Left lung (tissue), 10 donors: Measurements from ENCODE around the gene RPS21. TPM values are rescaled to one million over a fixed set of nuclear protein-coding genes. Genes with fewer than 3 reads are reported as not detected.

Source experiments
- ATAC-seq: fragments of 200-7000 bp; cut with Tn5 transposase; one replicate; pipeline ENCODE4 v1.9.1; 2020; ENCODE audit warnings: moderate library complexity
- DNase-seq, 4 donors: peaks; one replicate each; pipeline ENCODE4 v3.0.0-alpha.2; 2013 to 2020
- H3K27ac ChIP-seq, 2 donors: fragments of 200-600 bp; sonication (generic) in 1 of 2; one replicate each; pipeline versions ENCODE4 v1.5.0 to v1.8.0; 2020 to 2021
- H3K27me3 ChIP-seq, 2 donors: fragments of 200-600 bp; sonication (generic) in 1 of 2; one replicate each; pipeline versions ENCODE4 v1.5.0 to v1.8.0; 2020 to 2021
- H3K36me3 ChIP-seq, 2 donors: fragments of 200-600 bp; sonication (generic) in 1 of 2; one replicate each; pipeline versions ENCODE4 v1.5.0 to v1.8.0; 2020 to 2021
- H3K4me1 ChIP-seq, 2 donors: fragments of 200-600 bp; one replicate each; pipeline ENCODE4 v1.8.0; 2021
- H3K4me3 ChIP-seq, 2 donors: fragments of 200-600 bp; sonication (generic) in 1 of 2; one replicate each; pipeline versions ENCODE4 v1.5.0 to v1.8.0; 2020 to 2021; ENCODE audit warnings: mild to moderate bottlenecking in 1 of 2
- H3K9me3 ChIP-seq, 2 donors: fragments of 200-600 bp; sonication (generic) in 1 of 2; one replicate each; pipeline versions ENCODE4 v1.5.0 to v1.8.0; 2020 to 2021
- CTCF ChIP-seq, 2 donors: fragments of 200-600 bp; sonication (generic) in 1 of 2; IDR thresholded peaks; one replicate each; pipeline versions ENCODE4 v1.5.0 to v1.8.0; 2021; ENCODE audit warnings: antibody characterized with exemption in 2 of 2
- intact Hi-C, 2 donors: fragments of 100-400 bp; cut with DNase I; formaldehyde crosslinking; loops; one replicate each; pipeline versions ENCODE4 v1.11.2 to v1.14.2; 2022
- polyA plus RNA-seq, 6 donors: library from polyadenylated mRNA; unstranded; fragments of 120-200 nt; gene quantifications; one replicate each; pipeline ENCODE4 v1.2.1, GENCODE V29; 2013; ENCODE audit not compliant: insufficient read length in 6 of 6
- total RNA-seq, 2 donors: library from RNA; stranded (reverse); fragmentation: NEBNext Ultra II Directional; extraction: Animal tissue kit (Norgen Biotek cat#: 25700); gene quantifications; one replicate each; pipeline ENCODE4 v1.2.1, GENCODE V29; 2021
- donor health status: DM: no; HTN: yes; CAD: no.
- donor health status: DM: no; HTN: no; CAD: no.

The RPS21 gene
- total and polyA plus RNA-seq, 8 donors: 928 to 1,176 (median 1,013) TPM

- peaks cover 0 to 55% of the 10 kb centered on the region in 2 donors for H3K27me3 ChIP-seq
- no peaks in the 10 kb centered on the region for H3K36me3 ChIP-seq
- no peak overlapping the region for H3K27ac ChIP-seq
- intact Hi-C loops: no loop called here
- no peaks in the 10 kb centered on the region for H3K9me3 ChIP-seq
- DNase-seq: no peak
- no peak for TF ChIP-seq CTCF (IDR thresholded peaks at IDR 0.05)
- H3K4me1 ChIP-seq: peaks cover 6 to 8% of the 10 kb centered on the region in 2 donors
- H3K4me3 ChIP-seq: no peak overlapping the region
- ATAC-seq: no peak
Measured at GRCh38 chr20:62430866-62431447, 44.1 kb downstream of the RPS21 start.

- no peaks in the 10 kb centered on the region for H3K9me3 ChIP-seq
- peaks cover 0 to 61% of the 10 kb centered on the region in 2 donors for H3K27me3 ChIP-seq
- intact Hi-C loops: no loop called here
- H3K27ac ChIP-seq: no peak overlapping the region
- H3K36me3 ChIP-seq: no peaks in the 10 kb centered on the region
- no peaks in the 10 kb centered on the region for H3K4me1 ChIP-seq
- TF ChIP-seq CTCF (IDR thresholded peaks at IDR 0.05): no peak
- ATAC-seq (no peak), DNase-seq (peak in 2 of 4 donors; percentile 72 to 86)
- H3K4me3 ChIP-seq: no peak overlapping the region
Measured at GRCh38 chr20:62433658-62434497, 47.0 kb downstream of the RPS21 start.

- TF ChIP-seq CTCF (IDR thresholded peaks at IDR 0.05): no peak
- H3K9me3 ChIP-seq: no peaks in the 10 kb centered on the region
- DNase-seq (no peak), ATAC-seq (no peak)
- intact Hi-C loops: no loop called here
- H3K4me1 ChIP-seq: no peaks in the 10 kb centered on the region
- H3K27me3 ChIP-seq: peaks cover 0 to 67% of the 10 kb centered on the region in 2 donors
- no peak overlapping the region for H3K4me3 ChIP-seq
- H3K36me3 ChIP-seq: no peaks in the 10 kb centered on the region
- no peak overlapping the region for H3K27ac ChIP-seq
Measured at GRCh38 chr20:62436692-62437091, 49.8 kb downstream of the RPS21 start.

GRCh38 chr20:62437496-62437895, 50.6 kb downstream of the RPS21 start:
- peak in 2 of 4 donors; percentile 73 to 74 for DNase-seq
- no peak overlapping the region for H3K27ac ChIP-seq
- ATAC-seq: no peak
- H3K4me3 ChIP-seq: no peak overlapping the region
- no peaks in the 10 kb centered on the region for H3K4me1 ChIP-seq
- H3K9me3 ChIP-seq: no peaks in the 10 kb centered on the region
- no peak for TF ChIP-seq CTCF (IDR thresholded peaks at IDR 0.05)
- intact Hi-C loops: no loop called here
- peaks cover 0 to 65% of the 10 kb centered on the region in 2 donors for H3K27me3 ChIP-seq
- H3K36me3 ChIP-seq: no peaks in the 10 kb centered on the region

GRCh38 chr20:62437927-62438326, 51.0 kb downstream of the RPS21 start:
- Histone ChIP-seq H3K36me3 (no peaks in the 10 kb centered on the region), H3K27ac (no peak overlapping the region), H3K27me3 (peaks cover 0 to 65% of the 10 kb centered on the region in 2 donors), H3K9me3 (no peaks in the 10 kb centered on the region), H3K4me3 (no peak overlapping the region), H3K4me1 (no peaks in the 10 kb centered on the region)
- intact Hi-C loops: no loop called here
- DNase-seq (no peak), ATAC-seq (no peak)
- no peak for TF ChIP-seq CTCF (IDR thresholded peaks at IDR 0.05)
